AG09309 (cell line): ENCODE measurements around the gene CNOT1.
"Not testable (repeated sequence)": the region's sequence is repeated elsewhere in the genome, so short reads cannot be mapped to it uniquely, and the experiment has no call there.

Experiments
- DNase-seq: peaks from one replicate; pipeline ENCODE4 v3.0.0-alpha.2; 2010; ENCODE audit warnings: low read depth
- H3K4me3 ChIP-seq: 2 replicates; pipeline ENCODE4 v1.5.1; 2011; ENCODE audit warnings: mild to moderate bottlenecking, low read depth, low read length, moderate library complexity; ENCODE audit not compliant: control insufficient read depth
- TF ChIP-seq, protein P1 (sequence below): IDR thresholded peaks from 2 replicates; pipeline ENCODE4 v1.5.1; 2011; ENCODE audit warnings: mild to moderate bottlenecking, low read depth, low read length, inconsistent platforms; ENCODE audit not compliant: insufficient read depth, control insufficient read depth; ENCODE audit errors: missing control alignments

Gene CNOT1

GRCh38 chr16:58639836-58640235 is 10.2 kb upstream of the CNOT1 start:
- no peak for DNase-seq
- TF ChIP-seq, protein P1, sequence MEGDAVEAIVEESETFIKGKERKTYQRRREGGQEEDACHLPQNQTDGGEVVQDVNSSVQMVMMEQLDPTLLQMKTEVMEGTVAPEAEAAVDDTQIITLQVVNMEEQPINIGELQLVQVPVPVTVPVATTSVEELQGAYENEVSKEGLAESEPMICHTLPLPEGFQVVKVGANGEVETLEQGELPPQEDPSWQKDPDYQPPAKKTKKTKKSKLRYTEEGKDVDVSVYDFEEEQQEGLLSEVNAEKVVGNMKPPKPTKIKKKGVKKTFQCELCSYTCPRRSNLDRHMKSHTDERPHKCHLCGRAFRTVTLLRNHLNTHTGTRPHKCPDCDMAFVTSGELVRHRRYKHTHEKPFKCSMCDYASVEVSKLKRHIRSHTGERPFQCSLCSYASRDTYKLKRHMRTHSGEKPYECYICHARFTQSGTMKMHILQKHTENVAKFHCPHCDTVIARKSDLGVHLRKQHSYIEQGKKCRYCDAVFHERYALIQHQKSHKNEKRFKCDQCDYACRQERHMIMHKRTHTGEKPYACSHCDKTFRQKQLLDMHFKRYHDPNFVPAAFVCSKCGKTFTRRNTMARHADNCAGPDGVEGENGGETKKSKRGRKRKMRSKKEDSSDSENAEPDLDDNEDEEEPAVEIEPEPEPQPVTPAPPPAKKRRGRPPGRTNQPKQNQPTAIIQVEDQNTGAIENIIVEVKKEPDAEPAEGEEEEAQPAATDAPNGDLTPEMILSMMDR = no peak

DNA sequence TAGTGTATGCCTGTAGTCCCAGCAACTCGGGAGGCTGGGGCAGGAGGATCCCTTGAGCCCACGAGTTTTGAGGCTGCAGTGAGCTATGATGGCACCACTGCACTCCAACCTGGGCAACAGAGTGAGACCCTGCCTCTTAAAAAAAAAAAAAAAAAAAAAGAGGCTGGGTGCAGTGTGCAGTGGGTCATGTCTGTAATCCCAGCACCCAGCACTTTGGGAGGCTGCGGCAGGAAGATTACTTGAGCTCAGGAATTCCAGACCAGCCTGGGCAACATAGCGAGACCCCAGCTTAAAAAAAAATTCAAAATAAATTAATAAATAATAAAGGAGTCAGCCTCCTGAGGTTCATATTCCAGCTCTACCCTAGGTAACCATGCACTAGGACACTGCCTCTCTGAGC is 9.6 kb upstream of the CNOT1 start:
- no peak for DNase-seq
- TF ChIP-seq, protein P1 = no peak

More at GRCh38 chr16:58639836-58640235, 10.2 kb upstream of the CNOT1 start:
- no peak overlapping the region for H3K4me3 ChIP-seq

DNA sequence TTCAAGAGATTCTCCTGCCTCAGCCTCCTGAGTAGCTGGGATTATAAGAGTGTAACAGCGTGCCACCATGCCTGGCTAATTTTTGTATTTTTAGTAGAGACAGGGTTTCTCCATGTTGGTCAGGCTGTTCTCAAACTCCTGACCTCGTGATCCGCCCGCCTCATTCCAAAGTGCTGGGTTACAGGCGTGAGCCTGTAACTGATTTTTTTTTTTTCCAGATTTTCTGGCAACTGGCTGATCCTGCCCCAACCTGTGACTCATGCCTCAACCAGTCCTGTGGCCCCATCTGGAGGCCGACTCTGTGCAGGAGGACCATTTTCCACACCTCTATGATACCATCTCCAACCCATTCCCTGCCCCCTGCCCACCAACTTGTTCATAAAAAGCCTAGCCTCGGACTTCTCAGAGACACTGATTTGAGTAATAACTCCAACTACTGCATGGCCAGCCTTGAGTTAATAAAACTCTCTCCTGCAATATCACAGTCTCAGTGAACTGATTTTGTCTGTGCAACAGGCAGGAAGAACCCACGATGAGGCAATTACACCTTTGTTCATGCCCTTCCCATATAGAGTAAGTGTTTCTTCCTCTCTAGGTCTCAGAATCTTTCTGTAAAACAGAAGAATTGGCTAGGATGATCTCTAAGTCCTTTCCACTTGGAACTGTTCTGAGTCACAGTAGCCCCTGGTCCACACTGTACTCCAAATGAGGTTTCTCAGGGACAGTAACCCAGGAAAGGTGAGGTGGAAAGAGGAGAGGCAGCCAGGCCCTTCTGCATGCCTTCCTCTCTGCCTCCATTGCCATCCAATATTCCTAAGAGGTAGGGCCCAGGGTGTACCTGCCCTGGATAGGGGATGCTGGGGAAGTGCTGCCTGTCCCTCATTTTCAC is 8.8 kb upstream of the CNOT1 start:
- TF ChIP-seq, protein P1 = peak; percentile 66
- H3K4me3 ChIP-seq = no peak overlapping the region
- peak; percentile 72 for DNase-seq

More for the DNA sequence above, 9.6 kb upstream of the CNOT1 start:
- H3K4me3 ChIP-seq = no peak overlapping the region

DNA sequence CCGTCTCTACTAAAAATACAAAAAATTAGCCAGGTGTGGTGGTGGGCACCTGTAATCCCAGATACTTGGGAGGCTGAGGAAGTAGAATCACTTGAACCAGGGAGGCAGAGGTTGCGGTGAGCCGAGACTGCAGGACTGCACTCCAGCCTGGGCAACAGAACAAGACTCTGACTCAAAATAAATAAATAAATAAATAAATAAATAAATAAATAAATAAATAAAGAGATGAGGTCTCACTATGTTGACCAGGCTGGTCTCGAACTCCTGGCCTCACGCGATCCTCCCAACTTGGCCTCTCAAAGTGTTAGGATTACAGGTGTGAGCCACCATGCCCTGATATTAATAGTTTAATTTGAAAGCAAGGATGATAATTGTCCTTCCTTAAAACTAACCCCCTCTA is 7.4 kb upstream of the CNOT1 start:
- not testable (repeated sequence) for DNase-seq

DNA sequence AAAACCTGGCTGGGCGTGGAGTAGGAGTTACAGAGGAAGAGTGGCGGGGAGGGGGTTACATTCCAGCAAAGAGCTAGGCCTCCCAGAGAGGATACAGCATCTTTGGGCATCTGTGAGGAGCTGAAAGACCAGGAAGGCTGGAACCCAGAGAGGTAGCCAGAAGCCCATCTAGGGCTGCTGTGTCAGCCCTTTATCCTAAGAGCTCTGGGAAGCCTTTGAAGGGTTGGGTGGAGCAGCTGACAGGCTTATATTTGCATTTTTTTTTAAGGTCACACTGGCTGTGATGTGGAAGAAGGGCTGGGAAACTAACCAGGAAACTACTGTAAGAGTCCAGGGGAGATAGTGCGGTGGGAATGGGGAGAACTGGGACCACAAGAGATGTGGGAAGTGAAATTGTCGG is 6.8 kb upstream of the CNOT1 start:
- no peak overlapping the region for H3K4me3 ChIP-seq
- TF ChIP-seq, protein P1 = no peak
- DNase-seq = no peak

More for the DNA sequence above, 7.4 kb upstream of the CNOT1 start:
- H3K4me3 ChIP-seq = not testable (repeated sequence)

- TF ChIP-seq, protein P1 = no peak
- H3K4me3 ChIP-seq = no peak overlapping the region
- no peak for DNase-seq
Measured at GRCh38 chr16:58635502-58635901, 5.9 kb upstream of the CNOT1 start.

DNA sequence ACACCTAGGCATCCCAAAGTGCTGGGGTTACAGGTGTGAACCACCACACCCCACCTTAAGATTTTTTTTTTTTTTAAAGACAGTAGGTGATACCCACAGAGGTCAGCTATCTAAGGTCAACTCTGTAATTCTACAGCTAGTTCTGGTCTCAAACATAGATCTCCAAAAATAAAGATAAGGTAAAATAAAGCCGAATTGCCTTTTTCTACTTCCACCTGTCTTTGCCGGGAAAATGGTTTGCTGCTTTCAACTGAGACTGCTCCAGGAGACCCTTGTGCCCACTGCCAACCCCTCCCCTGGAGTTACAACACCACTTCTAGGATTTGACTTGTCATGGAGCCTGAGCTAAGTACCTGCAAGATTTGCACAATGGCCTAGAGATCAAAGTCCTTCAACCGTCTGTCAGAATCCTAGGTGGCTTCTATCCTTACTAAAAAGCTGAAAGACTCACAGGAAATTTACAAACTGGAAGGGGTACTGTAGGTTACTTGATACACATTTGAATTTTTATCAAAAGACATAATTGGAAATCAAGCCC is 4.7 kb upstream of the CNOT1 start:
- H3K4me3 ChIP-seq = no peak overlapping the region
- TF ChIP-seq, protein P1 = no peak
- DNase-seq = no peak
